AG10803 (cell line): Measurements from ENCODE around the gene ACVR1B.

ENCODE experiments used
- DNase-seq: peaks from one replicate; pipeline ENCODE4 v3.0.0; 2010; ENCODE audit warnings: low read depth
- H3K4me3 ChIP-seq: 2 replicates; pipeline ENCODE4 v1.5.1; 2011; ENCODE audit warnings: mild to moderate bottlenecking, low read length, control low read depth
- CTCF ChIP-seq: conservative IDR thresholded peaks from 2 replicates; pipeline ENCODE4 v1.5.1; 2011; ENCODE audit warnings: mild to moderate bottlenecking, low read length, control low read depth, inconsistent platforms

The ACVR1B gene

GRCh38 chr12:51951199-51951842 is at the start of gene ACVR1B:
Gene ACVR1B (plus strand): TSS chr12:51951699. CDS start chr12:51951744, 45 bp downstream.
- no peak; the same call in 1 of the 2 replicates for TF ChIP-seq CTCF
- DNase-seq, result peak; percentile 84
- H3K4me3 ChIP-seq, result peak within 1 kb of the TSS; percentile 86

- DNase-seq, result no peak
- no peak for TF ChIP-seq CTCF
- H3K4me3 ChIP-seq, result no peak overlapping the region
Measured at GRCh38 chr12:51901881-51902280, 49.6 kb upstream of the ACVR1B start.

GRCh38 chr12:51904951-51905470 is 46.5 kb upstream of the ACVR1B start:
- peak; percentile 92 for DNase-seq
- peak overlapping the region; percentile 41 for H3K4me3 ChIP-seq

GRCh38 chr12:51905471-51906429 is 45.7 kb upstream of the ACVR1B start:
- H3K4me3 ChIP-seq, result peak overlapping the region; percentile 41
- DNase-seq, result peak; percentile 91
- TF ChIP-seq CTCF, result no peak

More at GRCh38 chr12:51904951-51905470, 46.5 kb upstream of the ACVR1B start:
- no peak for TF ChIP-seq CTCF

GRCh38 chr12:51906430-51907082 is 44.9 kb upstream of the ACVR1B start:
- DNase-seq, result no peak
- no peak for TF ChIP-seq CTCF
- H3K4me3 ChIP-seq, result peak overlapping the region; percentile 79

- peak within 1 kb of the TSS; percentile 79 for H3K4me3 ChIP-seq
- DNase-seq, result peak; percentile 34
- no peak for TF ChIP-seq CTCF
Measured at GRCh38 chr12:51907083-51907855, 44.2 kb upstream of the ACVR1B start, which contains the start of gene ACVRL1. Gene ACVRL1 (plus strand): TSS chr12:51907504. CDS start chr12:51912475, 4,971 bp downstream.
